HEK293 (cell line): ENCODE data around the gene IL33.

ENCODE experiments used
- CTCF ChIA-PET: fragments of 350-600 bp; formaldehyde crosslinking; extraction: SDS; loops from one replicate; lab custom pipeline; 2021; ENCODE audit warnings: antibody characterized with exemption; lab: Yijun Ruan, JAX
- POLR2A ChIA-PET: fragments of 300-600 bp; formaldehyde crosslinking; extraction: SDS; loops from one replicate; lab custom pipeline; 2020; ENCODE audit warnings: antibody characterized with exemption, inconsistent platforms; lab: Yijun Ruan, JAX
- H3K27ac ChIP-seq: fragments of 200-500 bp; sonication (Bioruptor generic); 2 replicates; pipeline ENCODE4 v1.5.1; 2014; ENCODE audit warnings: low read depth, low read length, control low read depth, inconsistent platforms; ENCODE audit errors: extremely low read depth
- H3K36me3 ChIP-seq, 2 experiments: fragments of 200-500 bp in 1 of 2; sonication (Bioruptor generic) in 1 of 2; 1 replicate in 1 of 2; 2 replicates in 1 of 2; pipeline ENCODE4 v1.5.1; 2014 to 2017; ENCODE audit warnings: inconsistent platforms in 2 of 2, low read length in 2 of 2; ENCODE audit not compliant: control insufficient read depth in 2 of 2, insufficient read depth in 1 of 2
- H3K4me1 ChIP-seq: fragments of 200-500 bp; sonication (Bioruptor generic); 2 replicates; pipeline ENCODE4 v1.5.1; 2014; ENCODE audit warnings: mild to moderate bottlenecking, low read length, inconsistent platforms; ENCODE audit not compliant: control insufficient read depth, insufficient read depth
- H3K4me3 ChIP-seq: 2 replicates; pipeline ENCODE4 v1.5.1; 2011; ENCODE audit warnings: low read depth, mild to moderate bottlenecking, control low read depth, low read length, moderate library complexity
- H3K9me3 ChIP-seq: fragments of 200-500 bp; sonication (Bioruptor generic); 2 replicates; pipeline ENCODE4 v1.5.1; 2014; ENCODE audit warnings: low read depth, low read length, inconsistent platforms; ENCODE audit not compliant: control insufficient read depth, insufficient read depth
- EGR2 ChIP-seq: fragments of 450-650 bp; formaldehyde crosslinking; IDR thresholded peaks from 2 replicates; pipeline ENCODE4 v1.5.1; 2016; ENCODE audit warnings: low read depth, missing biosample characterization, missing genetic modification characterization
- HOXA7 ChIP-seq: sonication (generic); formaldehyde crosslinking; IDR thresholded peaks from 2 replicates; pipeline ENCODE4 v1.8.1; 2022; ENCODE audit warnings: missing genetic modification reagents, borderline replicate concordance
- ZBTB7A ChIP-seq: fragments of 450-650 bp; formaldehyde crosslinking; IDR thresholded peaks from 2 replicates; pipeline ENCODE4 v1.5.1; 2016; ENCODE audit warnings: low read depth, missing biosample characterization, missing genetic modification characterization
- ZFP41 ChIP-seq: fragments of 450-650 bp; formaldehyde crosslinking; IDR thresholded peaks from 2 replicates; pipeline ENCODE4 v1.5.1; 2016; ENCODE audit warnings: missing biosample characterization, missing genetic modification characterization, borderline replicate concordance
- ZNF10 ChIP-seq: fragments of 450-650 bp; formaldehyde crosslinking; IDR thresholded peaks from 2 replicates; pipeline ENCODE4 v1.5.1; 2017; ENCODE audit warnings: missing biosample characterization, missing genetic modification characterization
- ZNF211 ChIP-seq: fragments of 450-650 bp; formaldehyde crosslinking; IDR thresholded peaks from 2 replicates; pipeline ENCODE4 v1.5.1; 2016; ENCODE audit warnings: low read depth, missing biosample characterization, missing genetic modification characterization
- ZNF221 ChIP-seq: fragments of 450-650 bp; formaldehyde crosslinking; IDR thresholded peaks from 2 replicates; pipeline ENCODE4 v1.5.1; 2017; ENCODE audit warnings: missing biosample characterization, missing genetic modification characterization, borderline replicate concordance
- ZNF274 ChIP-seq, 2 experiments: fragments of 200-500 bp in 1 of 2; fragments of 450-650 bp in 1 of 2; sonication (Bioruptor generic) in 1 of 2; formaldehyde crosslinking in 1 of 2; IDR thresholded peaks; 2 replicates each; pipeline versions ENCODE4 v1.5.1 to v1.6.1; 2014 to 2016; ENCODE audit warnings: borderline replicate concordance in 1 of 2, inconsistent platforms in 1 of 2, low read length in 1 of 2, missing biosample characterization in 1 of 2, missing genetic modification characterization in 1 of 2
- ZNF416 ChIP-seq: fragments of 450-650 bp; formaldehyde crosslinking; IDR thresholded peaks from 2 replicates; pipeline ENCODE4 v1.5.1; 2016; ENCODE audit warnings: missing biosample characterization, missing genetic modification characterization
- ZNF555 ChIP-seq: fragments of 450-650 bp; formaldehyde crosslinking; conservative IDR thresholded peaks from 2 replicates; pipeline ENCODE4 v1.5.1; 2017; ENCODE audit warnings: missing biosample characterization, mild to moderate bottlenecking, missing genetic modification characterization, inconsistent platforms
- ZNF629 ChIP-seq: fragments of 450-650 bp; formaldehyde crosslinking; IDR thresholded peaks from 2 replicates; pipeline ENCODE4 v1.5.1; 2017; ENCODE audit warnings: missing biosample characterization, missing genetic modification characterization
- ZNF660 ChIP-seq: fragments of 450-650 bp; IDR thresholded peaks from 2 replicates; pipeline ENCODE4 v1.5.1; 2018; ENCODE audit warnings: missing biosample characterization, mild to moderate bottlenecking, missing genetic modification characterization
- ZNF701 ChIP-seq: fragments of 450-650 bp; formaldehyde crosslinking; IDR thresholded peaks from 2 replicates; pipeline ENCODE4 v1.5.1; 2016; ENCODE audit warnings: missing biosample characterization, missing genetic modification characterization
- ZNF707 ChIP-seq: fragments of 450-650 bp; formaldehyde crosslinking; IDR thresholded peaks from 2 replicates; pipeline ENCODE4 v1.5.1; 2016; ENCODE audit warnings: missing biosample characterization, missing genetic modification characterization
- ZNF785 ChIP-seq: fragments of 450-650 bp; formaldehyde crosslinking; IDR thresholded peaks from 2 replicates; pipeline ENCODE4 v1.5.1; 2016; ENCODE audit warnings: missing biosample characterization, missing genetic modification characterization
- TF ChIP-seq, protein P1 (sequence below): fragments of 450-650 bp; formaldehyde crosslinking; IDR thresholded peaks from 2 replicates; pipeline ENCODE4 v1.5.1; 2016; ENCODE audit warnings: missing biosample characterization, missing genetic modification characterization
- TF ChIP-seq, protein P2 (sequence below): fragments of 450-650 bp; formaldehyde crosslinking; IDR thresholded peaks from 2 replicates; pipeline ENCODE4 v1.5.1; 2016; ENCODE audit warnings: missing biosample characterization, missing genetic modification characterization
- TF ChIP-seq, protein P3 (sequence below): fragments of 450-650 bp; formaldehyde crosslinking; IDR thresholded peaks from 2 replicates; pipeline ENCODE4 v1.5.1; 2016; ENCODE audit warnings: missing biosample characterization, missing genetic modification characterization
- TF ChIP-seq, protein P4 (sequence below): fragments of 450-650 bp; formaldehyde crosslinking; IDR thresholded peaks from 2 replicates; pipeline ENCODE4 v1.5.1; 2016; ENCODE audit warnings: missing biosample characterization, missing genetic modification characterization, borderline replicate concordance
- TF ChIP-seq, protein P5 (sequence below): IDR thresholded peaks from 2 replicates; pipeline ENCODE4 v1.6.1; 2011; ENCODE audit warnings: mild to moderate bottlenecking, low read depth, low read length, borderline replicate concordance
- TF ChIP-seq, protein P6 (sequence below): fragments of 450-650 bp; formaldehyde crosslinking; IDR thresholded peaks from 2 replicates; pipeline ENCODE4 v1.5.1; 2016; ENCODE audit warnings: missing biosample characterization, missing genetic modification characterization

IL33 gene

DNA sequence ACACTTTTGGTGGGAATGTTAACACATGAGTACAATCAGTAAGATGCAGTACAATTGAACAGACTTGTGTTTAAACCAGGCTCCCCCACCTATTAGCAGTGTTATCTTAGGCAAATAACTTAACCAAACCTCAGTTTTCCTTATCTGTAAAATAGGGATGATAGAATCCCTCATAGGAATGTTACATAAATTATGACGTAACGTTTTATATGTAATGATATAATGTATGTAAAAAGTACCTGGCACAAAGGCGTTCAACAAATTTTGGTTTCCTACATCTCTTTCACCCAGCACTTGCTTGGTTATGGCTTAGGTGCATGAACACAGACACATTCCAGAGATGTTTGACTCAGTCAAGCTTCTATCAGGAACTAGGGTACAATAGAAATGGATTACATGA is 26.7 kb upstream of the IL33 start:
- POLR2A ChIA-PET = no interaction called here
- CTCF ChIA-PET = no interaction called here
- H3K36me3 ChIP-seq = no peaks in the 10 kb centered on the region
- H3K4me1 ChIP-seq = no peaks in the 10 kb centered on the region
- no peaks in the 10 kb centered on the region for H3K9me3 ChIP-seq
- no peak overlapping the region for H3K4me3 ChIP-seq
- H3K27ac ChIP-seq = no peak overlapping the region
- TF ChIP-seq ZNF785 (tag by site-specific recombination) (no peak), ZNF707 (tag by site-specific recombination) (no peak)

DNA sequence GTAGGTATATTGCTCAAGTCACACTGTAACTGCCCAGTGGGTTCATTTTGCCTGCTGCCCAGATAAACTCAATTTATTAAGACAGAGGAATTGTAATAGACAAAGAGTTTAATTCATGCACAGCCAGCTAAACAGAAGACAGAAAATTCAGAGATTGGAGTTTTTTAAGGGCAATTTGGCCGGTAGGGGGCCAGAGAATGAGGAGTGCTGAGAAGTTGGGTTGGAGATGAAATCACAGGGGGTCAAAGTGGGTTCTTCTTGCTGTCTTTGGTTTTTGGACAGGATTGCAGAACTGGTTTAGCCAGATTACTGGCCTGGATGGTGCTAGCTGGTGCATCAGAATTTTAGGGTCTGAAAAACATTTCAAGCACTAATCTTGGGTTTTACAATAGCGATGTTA is 20.7 kb upstream of the IL33 start:
- H3K27ac ChIP-seq = no peak overlapping the region
- no peaks in the 10 kb centered on the region for H3K4me1 ChIP-seq
- no peak for TF ChIP-seq HOXA7
- no peak for TF ChIP-seq ZNF221 (tag by site-specific recombination)
- TF ChIP-seq ZNF274 (IDR thresholded peaks at IDR 0.05; ENCODE audit: low read length) = no peak
- no peak for TF ChIP-seq ZNF274 (tag by site-specific recombination; IDR thresholded peaks at IDR 0.05; ENCODE audit: borderline replicate concordance)
- no peaks in the 10 kb centered on the region for H3K9me3 ChIP-seq
- no peaks in the 10 kb centered on the region for H3K36me3 ChIP-seq
- POLR2A ChIA-PET = no interaction called here
- no peak overlapping the region for H3K4me3 ChIP-seq
- CTCF ChIA-PET = interaction anchor here (0.6 to 3.1 kb wide), 10 partner anchors 11 to 326 kb away, joined by 3 to 21 read pairs (median 4); partner anchors contain the start of gene IL33

DNA sequence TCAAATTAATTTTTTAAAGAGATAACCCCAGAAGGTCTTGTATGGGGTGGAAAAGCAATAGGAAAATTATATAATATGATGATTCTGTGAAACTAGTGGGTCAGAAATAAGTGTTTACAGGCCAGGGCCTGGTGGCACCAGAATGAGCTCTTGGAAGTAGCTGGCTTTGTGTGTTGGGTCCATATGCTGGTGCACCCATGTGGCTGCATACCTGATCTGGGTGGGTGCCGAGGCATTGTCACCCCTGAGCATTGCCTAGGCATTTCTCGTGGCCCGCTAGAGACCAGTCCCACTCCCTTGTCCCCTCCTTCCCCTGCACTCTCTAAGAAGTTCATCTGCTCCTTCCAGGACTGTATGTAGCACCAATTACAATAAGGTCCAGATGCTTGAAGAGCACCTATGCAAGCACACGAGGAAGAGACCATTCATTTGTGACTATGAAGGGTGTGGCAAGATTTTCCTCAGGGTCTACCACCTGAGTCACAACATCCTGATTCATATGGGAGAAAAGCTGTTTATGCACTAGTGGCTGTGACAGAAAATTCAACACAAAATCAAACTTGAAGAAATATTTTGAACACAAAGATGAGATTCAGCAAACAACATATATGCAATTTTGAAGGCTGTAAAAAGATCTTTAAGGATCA is 19.8 kb upstream of the IL33 start:
- no peaks in the 10 kb centered on the region for H3K4me1 ChIP-seq
- ChIA-PET CTCF (interaction anchor here (1.0 to 3.9 kb wide), 7 partner anchors 8 to 372 kb away, joined by 3 to 38 read pairs (median 4); partner anchors contain the start of gene IL33), POLR2A (no interaction called here)
- H3K27ac ChIP-seq = no peak overlapping the region
- no peak overlapping the region for H3K4me3 ChIP-seq
- no peaks in the 10 kb centered on the region for H3K36me3 ChIP-seq
- no peaks in the 10 kb centered on the region for H3K9me3 ChIP-seq
- TF ChIP-seq ZFP41 (tag by site-specific recombination) (no peak), ZNF660 (tag by site-specific recombination) (no peak), ZNF555 (tag by site-specific recombination) (no peak), ZNF701 (tag by site-specific recombination) (no peak), ZNF416 (tag by site-specific recombination) (no peak), EGR2 (no peak), ZNF10 (tag by site-specific recombination) (no peak), ZNF274 (IDR thresholded peaks at IDR 0.05; ENCODE audit: low read length) (no peak), ZNF274 (tag by site-specific recombination; IDR thresholded peaks at IDR 0.05; ENCODE audit: borderline replicate concordance) (no peak), ZNF629 (tag by site-specific recombination) (no peak), ZNF211 (no peak), ZBTB7A (tag by site-specific recombination) (no peak)
- TF ChIP-seq, protein P1, sequence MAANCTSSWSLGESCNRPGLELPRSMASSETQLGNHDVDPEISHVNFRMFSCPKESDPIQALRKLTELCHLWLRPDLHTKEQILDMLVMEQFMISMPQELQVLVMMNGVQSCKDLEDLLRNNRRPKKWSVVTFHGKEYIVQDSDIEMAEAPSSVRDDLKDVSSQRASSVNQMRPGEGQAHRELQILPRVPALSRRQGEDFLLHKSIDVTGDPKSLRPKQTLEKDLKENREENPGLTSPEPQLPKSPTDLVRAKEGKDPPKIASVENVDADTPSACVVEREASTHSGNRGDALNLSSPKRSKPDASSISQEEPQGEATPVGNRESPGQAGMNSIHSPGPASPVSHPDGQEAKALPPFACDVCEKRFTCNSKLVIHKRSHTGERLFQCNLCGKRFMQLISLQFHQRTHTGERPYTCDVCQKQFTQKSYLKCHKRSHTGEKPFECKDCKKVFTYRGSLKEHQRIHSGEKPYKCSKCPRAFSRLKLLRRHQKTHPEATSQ (tag by site-specific recombination) = no peak
- TF ChIP-seq, protein P2, sequence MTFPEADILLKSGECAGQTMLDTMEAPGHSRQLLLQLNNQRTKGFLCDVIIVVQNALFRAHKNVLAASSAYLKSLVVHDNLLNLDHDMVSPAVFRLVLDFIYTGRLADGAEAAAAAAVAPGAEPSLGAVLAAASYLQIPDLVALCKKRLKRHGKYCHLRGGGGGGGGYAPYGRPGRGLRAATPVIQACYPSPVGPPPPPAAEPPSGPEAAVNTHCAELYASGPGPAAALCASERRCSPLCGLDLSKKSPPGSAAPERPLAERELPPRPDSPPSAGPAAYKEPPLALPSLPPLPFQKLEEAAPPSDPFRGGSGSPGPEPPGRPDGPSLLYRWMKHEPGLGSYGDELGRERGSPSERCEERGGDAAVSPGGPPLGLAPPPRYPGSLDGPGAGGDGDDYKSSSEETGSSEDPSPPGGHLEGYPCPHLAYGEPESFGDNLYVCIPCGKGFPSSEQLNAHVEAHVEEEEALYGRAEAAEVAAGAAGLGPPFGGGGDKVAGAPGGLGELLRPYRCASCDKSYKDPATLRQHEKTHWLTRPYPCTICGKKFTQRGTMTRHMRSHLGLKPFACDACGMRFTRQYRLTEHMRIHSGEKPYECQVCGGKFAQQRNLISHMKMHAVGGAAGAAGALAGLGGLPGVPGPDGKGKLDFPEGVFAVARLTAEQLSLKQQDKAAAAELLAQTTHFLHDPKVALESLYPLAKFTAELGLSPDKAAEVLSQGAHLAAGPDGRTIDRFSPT (tag by site-specific recombination) = no peak
- TF ChIP-seq, protein P3, sequence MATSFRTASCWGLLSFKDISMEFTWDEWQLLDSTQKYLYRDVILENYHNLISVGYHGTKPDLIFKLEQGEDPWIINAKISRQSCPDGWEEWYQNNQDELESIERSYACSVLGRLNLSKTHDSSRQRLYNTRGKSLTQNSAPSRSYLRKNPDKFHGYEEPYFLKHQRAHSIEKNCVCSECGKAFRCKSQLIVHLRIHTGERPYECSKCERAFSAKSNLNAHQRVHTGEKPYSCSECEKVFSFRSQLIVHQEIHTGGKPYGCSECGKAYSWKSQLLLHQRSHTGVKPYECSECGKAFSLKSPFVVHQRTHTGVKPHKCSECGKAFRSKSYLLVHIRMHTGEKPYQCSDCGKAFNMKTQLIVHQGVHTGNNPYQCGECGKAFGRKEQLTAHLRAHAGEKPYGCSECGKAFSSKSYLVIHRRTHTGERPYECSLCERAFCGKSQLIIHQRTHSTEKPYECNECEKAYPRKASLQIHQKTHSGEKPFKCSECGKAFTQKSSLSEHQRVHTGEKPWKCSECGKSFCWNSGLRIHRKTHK (tag by site-specific recombination) = no peak
- TF ChIP-seq, protein P4, sequence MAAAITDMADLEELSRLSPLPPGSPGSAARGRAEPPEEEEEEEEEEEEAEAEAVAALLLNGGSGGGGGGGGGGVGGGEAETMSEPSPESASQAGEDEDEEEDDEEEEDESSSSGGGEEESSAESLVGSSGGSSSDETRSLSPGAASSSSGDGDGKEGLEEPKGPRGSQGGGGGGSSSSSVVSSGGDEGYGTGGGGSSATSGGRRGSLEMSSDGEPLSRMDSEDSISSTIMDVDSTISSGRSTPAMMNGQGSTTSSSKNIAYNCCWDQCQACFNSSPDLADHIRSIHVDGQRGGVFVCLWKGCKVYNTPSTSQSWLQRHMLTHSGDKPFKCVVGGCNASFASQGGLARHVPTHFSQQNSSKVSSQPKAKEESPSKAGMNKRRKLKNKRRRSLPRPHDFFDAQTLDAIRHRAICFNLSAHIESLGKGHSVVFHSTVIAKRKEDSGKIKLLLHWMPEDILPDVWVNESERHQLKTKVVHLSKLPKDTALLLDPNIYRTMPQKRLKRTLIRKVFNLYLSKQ (tag by site-specific recombination) = no peak
- TF ChIP-seq, protein P5, sequence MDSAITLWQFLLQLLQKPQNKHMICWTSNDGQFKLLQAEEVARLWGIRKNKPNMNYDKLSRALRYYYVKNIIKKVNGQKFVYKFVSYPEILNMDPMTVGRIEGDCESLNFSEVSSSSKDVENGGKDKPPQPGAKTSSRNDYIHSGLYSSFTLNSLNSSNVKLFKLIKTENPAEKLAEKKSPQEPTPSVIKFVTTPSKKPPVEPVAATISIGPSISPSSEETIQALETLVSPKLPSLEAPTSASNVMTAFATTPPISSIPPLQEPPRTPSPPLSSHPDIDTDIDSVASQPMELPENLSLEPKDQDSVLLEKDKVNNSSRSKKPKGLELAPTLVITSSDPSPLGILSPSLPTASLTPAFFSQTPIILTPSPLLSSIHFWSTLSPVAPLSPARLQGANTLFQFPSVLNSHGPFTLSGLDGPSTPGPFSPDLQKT = no peak
- TF ChIP-seq, protein P6, sequence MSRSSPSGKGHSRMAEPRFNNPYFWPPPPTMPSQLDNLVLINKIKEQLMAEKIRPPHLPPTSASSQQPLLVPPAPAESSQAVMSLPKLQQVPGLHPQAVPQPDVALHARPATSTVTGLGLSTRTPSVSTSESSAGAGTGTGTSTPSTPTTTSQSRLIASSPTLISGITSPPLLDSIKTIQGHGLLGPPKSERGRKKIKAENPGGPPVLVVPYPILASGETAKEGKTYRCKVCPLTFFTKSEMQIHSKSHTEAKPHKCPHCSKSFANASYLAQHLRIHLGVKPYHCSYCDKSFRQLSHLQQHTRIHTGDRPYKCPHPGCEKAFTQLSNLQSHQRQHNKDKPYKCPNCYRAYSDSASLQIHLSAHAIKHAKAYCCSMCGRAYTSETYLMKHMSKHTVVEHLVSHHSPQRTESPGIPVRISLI (tag by site-specific recombination) = no peak
